Kidney tubule cell (primary cell): Measurements from ENCODE around the gene VAC14.

Experiments
- DNase-seq: peaks from one replicate; pipeline ENCODE4 v3.0.0-alpha.2; 2018; ENCODE audit warnings: low spot score

Gene VAC14

DNA sequence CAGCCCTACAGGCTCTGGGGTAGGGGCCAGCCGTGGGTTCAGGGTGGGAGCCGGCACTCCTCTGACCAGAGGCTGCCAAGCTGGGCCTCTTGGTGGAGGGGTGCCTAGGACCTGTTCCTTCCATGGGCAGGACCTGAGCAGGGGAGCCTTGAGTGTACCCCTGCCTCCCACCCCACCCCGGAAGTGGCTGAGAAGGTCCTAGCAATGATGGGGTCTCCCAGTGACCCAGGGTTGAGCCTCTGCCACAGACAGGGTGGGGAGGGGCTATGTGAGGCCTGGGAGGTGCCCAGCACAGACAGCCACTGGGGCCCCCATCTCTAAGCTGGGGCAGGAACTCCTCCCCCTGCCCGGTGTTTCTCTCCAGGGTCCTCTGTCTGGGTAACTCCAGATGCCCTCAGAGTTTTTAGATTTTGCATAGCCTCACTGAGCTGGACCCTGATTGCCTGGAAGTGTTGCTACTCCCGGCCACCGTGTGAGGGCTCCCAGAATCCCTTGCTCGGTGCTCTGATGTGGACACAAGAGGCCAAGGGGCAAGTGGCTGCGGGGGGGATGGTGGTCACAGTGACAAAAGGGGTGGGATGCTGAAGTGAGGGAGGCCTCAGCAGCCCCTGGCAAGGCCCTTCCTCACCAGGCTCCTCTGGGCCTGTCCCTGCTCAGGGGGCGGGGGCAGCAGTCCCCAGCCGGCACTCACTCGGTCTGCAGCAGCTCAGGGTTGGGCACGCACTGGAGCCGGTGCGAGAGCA is 108.7 kb downstream of the VAC14 start:
- no peak for DNase-seq

GRCh38 chr16:70691223-70692129 is 109.5 kb downstream of the VAC14 start:
- DNase-seq: no peak

DNA sequence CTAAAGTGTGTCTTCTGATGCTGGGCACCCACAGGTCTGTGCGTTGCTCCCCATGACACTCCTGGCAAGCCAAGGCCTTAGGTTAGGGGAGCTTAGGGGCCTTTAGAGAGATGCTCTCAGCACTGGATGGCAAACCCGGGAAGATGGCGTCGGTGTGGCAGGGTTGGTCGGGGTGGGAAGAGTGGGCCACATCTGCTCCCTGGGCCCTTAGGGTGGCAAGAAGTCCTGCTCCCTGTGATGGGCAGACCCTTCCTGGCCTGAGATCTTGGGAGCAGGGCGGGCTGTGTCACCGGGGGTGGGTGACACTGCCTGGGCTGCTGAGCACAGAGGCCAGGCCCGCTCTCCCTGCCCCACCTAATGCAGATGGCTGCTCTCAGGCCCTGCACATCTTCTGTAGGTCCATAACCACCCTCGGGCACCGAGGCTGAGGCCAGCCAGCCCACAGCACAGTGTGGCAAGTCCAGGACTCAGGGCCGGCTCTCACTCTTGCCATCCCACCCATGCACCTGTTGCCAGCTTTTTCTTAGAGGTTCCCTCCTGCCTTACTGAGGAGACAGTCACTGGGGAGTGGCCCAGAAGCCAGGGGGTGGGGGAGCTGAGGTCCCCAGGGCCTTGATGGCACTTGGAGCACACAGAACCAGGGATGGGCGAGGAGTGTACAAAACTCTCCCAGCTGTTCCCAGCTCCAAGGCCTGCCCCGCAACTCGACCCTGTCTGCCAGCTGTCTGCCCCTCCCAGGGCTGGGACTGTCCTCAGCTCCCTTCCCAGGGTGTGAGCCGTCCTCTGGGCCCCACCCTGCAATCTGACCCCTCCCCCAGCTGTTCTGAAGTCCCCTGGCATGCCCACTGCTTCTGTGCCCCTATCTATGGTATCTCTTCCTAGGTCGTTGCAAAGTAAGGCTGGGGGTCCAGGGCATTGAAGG is 110.7 kb downstream of the VAC14 start:
- no peak for DNase-seq

- DNase-seq: no peak
Measured at GRCh38 chr16:70689035-70689969, 111.7 kb downstream of the VAC14 start.

DNA sequence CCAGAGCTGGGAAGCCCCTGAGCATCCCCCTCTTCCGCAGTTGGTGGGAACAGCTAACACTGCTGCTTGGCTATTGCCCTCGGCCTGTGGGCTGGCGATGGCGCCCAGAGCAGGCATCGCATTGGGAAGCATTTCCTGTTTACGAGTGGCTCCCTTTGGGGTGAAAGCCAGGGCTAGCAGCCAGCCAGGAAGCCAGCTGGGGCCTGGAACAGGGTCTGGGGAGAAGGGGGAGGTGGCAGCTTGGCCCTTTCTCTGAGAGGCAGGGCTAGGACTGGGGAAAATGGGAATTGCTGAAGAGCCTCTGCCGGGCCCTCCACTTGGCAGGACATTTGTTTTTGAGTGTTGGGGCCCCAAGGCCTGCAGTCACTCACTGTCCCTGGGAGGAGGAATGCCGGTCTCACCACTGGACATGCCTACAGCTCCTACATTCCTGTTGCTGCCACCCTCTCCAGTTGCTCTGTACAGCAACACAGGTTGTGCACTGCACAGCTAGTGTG is 112.7 kb downstream of the VAC14 start:
- DNase-seq: no peak

GRCh38 chr16:70687671-70688245 is 113.2 kb downstream of the VAC14 start:
- no peak for DNase-seq

DNA sequence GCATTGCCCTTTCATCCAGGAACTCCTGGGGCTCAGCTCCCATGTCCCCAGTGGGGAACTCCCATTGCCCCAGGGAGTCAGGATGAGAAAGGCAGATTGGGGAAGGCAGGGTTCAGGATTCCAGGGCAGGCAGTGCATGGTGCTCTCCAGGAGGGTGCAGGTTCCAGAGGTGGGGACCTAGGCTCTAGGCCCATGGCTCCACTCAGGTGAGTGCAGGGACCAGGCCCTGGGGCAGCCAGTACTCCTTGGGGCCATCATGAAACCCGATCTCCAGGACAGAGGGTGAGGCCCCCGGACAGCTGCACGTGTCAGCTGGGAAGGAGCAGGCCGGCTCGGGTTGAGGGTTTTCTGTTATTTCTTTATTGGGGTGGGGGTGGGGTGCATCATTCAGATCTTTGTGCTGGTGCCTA is 113.9 kb downstream of the VAC14 start:
- no peak for DNase-seq

DNA sequence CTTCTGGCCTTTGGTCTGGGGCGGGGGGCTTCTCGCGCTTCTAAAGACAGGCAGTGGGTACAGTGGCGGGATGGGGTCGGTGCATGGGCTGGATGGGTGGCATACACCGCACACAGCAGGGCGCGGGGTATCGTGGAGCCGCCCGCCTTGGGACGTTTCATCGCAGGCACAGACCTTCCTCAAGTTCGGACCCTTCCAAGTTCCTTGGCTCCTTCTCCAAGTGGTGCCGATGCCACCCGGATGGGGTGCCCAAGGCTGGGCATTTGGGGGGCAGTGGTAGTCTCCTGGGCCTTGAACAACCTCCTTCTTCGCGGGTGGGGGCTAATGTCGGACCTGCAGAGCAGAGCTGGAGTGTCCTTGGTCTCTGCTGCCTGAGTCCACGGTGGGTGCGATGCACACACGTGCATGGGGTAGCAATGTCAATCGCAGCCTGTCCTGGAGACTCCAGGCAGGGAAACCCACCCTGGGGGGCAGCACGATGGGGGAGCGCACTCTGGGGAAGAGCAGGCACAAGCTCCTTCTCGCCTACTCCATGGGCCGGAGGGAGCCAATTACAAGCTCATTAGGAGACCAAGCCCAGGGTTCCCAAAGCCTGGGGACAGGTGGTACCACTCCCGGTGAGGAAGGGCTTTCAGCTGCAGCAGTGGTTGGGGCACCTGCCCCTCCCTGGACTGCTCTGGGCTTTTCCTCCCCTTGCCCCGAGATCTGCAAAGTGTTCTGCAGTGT is 114.4 kb downstream of the VAC14 start:
- DNase-seq: no peak

DNA sequence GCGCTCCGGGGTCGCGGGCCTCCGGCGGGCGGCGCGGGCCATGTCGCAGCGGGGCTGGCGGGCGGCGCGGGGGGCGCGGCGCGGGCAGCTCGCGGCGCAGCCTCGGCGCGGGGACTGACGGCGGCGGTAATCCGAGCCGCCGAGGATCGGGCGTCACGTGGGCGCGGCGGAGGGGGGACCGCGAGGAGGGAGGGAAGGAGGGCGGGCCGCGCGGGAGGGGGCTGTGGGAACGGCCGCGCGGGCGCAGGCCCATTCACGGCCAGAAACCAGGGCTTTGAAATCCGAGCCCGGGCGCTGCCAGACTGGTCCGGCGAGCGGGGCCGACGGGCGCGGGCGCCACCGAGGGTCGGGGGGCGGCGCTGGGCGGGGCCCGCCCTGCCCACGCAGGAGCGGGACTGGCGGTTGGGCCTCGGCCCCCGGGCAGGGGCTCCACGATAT is 115.0 kb downstream of the VAC14 start, which contains the start of gene MTSS2:
TSS of gene MTSS2 (minus strand) at position 116 of the 438 bp plus-strand sequence. CDS start 262 bp downstream, outside the sequence.
- peak; percentile 66 for DNase-seq

DNA sequence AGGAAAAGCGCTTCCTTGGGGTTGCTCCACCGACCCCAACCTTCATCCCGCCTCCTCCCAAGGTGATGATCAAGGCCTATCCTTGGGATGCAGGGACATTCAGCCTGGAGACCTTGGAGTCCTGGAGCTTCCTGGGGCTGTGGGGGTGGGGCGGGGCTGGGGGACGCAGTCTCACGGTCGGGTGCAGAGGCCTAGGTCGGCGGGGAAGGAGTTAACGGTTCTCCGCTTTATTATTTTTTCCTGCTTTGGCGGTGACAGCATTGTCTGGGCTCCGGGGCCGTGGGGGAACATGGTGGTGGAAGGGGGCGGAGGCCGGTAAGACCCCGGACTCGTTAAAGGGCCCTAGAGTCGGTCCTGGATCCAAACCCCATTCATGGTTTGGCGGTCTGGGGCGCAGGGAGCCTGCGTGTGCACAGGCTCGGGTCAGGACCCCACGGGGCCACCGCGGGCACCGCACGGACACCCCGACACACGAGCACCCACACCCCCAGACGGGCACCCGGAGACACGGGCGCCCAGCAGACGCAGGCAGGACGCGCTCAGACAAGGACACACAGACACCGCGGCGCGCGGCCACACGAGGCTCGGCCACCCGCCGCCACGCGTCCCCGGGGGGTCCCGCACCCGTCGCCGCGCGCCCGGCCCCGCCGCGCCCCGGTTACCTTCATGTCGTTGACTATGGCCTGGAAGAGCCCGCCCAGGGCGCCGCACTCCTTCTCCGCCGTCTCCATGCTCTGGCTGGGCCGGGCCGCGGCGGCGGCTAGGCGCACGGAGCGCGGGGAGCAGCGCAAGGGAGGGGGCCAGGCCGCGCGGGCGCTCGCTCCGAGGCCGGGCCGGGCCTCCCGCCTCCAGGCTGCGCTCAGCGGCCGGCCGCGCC is 115.7 kb downstream of the VAC14 start:
- DNase-seq: peak; percentile 42

- DNase-seq: no peak
Measured at GRCh38 chr16:70684146-70685060, 116.6 kb downstream of the VAC14 start.

GRCh38 chr16:70683146-70683944 is 117.6 kb downstream of the VAC14 start:
- DNase-seq: no peak

DNA sequence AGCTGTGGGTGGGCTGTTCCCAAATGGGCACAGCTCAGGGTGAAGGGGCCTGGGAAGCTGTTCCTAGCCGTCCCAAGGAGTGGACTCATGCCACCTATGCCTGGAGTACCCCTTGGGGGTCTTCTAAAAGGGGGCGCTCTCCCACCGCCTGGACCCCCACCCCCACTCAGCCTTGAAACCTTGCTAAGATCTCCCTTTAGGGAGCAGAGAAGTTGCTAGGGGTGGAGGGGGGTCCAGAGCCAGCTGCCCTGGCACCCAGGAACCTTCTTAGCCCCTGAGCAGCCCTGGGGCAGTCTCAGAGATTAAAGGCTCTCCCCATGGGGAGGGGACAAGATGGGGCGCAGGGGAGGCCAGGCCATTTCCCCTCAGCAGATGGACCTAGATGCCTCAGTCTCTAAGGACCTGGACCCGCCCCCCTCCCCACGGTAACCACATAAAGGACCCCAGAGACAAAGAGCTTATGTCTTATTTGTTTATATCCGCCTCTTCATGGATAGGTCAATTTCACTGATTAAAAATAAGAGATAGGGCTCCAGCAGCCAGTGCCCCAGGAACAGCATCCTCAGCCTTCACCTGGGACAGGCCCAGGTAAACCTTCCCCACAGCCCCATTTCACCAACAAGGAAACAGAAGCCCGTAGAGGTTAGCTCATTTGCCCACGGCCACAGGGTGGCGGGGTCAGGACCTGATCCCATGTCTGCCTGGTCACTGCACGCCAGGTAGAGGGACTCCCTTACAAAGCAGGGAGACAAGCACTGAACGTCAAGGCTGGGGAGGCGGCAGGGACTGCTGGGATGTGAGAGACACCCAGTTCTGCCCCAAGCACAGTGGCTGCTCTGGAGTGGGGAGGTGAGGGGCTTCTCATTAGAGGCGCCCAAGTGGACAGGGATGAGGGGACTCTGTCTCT is 118.5 kb downstream of the VAC14 start:
- no peak for DNase-seq

DNA sequence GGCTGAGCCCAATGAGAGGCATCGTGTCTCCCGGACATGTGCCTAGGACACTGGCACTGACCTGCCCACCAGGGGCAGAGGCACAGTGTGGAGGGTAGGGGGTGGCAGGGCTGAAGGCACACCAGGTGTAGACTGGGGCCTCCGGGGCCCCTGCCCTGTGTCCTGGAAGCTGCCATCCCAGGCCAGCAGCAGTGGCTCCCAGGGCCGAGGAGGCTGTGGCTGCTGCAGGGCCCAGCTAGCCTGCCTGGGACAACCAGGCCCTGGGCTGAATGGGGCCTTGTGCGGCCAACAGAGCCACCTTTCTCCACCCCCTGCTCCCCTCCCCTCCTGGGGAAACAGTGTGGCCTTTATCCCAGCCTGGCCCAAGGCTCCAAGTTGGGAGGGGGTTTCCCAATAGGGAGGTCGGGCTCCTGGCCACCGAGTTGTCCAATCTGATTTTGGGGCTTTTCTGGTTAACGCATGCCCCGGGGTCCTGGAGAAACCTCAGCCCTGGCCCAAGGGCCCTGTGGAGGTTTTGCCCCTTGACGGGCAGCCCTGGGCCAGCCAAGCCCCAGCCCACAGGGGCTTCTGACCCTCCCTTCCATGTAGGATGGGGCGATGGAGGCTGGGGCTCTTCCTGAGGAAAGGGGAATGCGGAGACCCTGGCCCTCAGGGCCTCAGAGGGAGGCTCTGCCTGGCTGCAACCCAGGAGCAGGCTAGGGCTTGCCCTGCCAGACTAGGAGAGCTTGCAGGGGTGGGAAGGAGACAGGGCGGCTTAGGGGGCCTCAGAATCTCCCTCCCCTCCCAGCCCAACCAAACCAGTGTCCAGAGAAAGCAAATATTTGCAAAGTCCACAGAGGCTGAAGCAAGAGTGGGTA is 119.3 kb downstream of the VAC14 start:
- no peak for DNase-seq
